Measurements from ENCODE around the gene B3GNT7.
"Not testable (repeated sequence)": the region's sequence is repeated elsewhere in the genome, so short reads cannot be mapped to it uniquely, and the experiment has no call there.

The B3GNT7 gene, protein sequence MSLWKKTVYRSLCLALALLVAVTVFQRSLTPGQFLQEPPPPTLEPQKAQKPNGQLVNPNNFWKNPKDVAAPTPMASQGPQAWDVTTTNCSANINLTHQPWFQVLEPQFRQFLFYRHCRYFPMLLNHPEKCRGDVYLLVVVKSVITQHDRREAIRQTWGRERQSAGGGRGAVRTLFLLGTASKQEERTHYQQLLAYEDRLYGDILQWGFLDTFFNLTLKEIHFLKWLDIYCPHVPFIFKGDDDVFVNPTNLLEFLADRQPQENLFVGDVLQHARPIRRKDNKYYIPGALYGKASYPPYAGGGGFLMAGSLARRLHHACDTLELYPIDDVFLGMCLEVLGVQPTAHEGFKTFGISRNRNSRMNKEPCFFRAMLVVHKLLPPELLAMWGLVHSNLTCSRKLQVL

GRCh38 chr2:231395188-231396057 is at the start of gene B3GNT7:
TSS of gene B3GNT7 (plus strand) at chr2:231395710. CDS start at chr2:231395804, 94 bp downstream.
- in situ Hi-C loops (cut with MboI; ENCODE audit: low sequenced_read_pairs): no loop called here

GRCh38 chr2:231347081-231347480 is 48.4 kb upstream of the B3GNT7 start:
- in situ Hi-C loops (cut with MboI; ENCODE audit: low sequenced_read_pairs): no loop called here

GRCh38 chr2:231347638-231348037 is 47.9 kb upstream of the B3GNT7 start:
- in situ Hi-C loops (cut with MboI; ENCODE audit: low sequenced_read_pairs): no loop called here

- in situ Hi-C loops (cut with MboI; ENCODE audit: low sequenced_read_pairs): no loop called here
These were observed 47.3 kb upstream of the B3GNT7 start for GRCh38 chr2:231348173-231348572.

- in situ Hi-C loops (cut with MboI; ENCODE audit: low sequenced_read_pairs): no loop called here
These were observed 46.7 kb upstream of the B3GNT7 start for GRCh38 chr2:231348704-231349373.

DNA sequence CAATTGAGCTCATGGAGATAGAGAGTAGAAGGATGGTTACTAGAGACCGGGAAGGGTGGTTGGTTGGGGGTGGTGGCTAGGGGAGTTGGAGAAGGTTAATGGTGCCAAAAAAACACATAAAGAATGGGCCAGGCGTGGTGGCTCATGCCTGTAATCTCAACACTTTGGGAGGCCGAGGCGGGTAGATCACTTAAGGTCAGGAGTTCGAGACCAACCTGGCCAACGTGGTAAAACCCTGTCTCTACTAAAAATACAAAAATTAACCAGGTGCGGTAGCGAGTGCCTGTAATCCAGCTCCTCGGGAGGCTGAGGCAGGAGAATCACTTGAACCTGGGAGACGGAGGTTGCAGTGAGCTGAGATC is 46.2 kb upstream of the B3GNT7 start:
- in situ Hi-C loops (cut with MboI; ENCODE audit: low sequenced_read_pairs): not testable (repeated sequence)

GRCh38 chr2:231351648-231352047 is 43.9 kb upstream of the B3GNT7 start:
- in situ Hi-C loops (cut with MboI; ENCODE audit: low sequenced_read_pairs): no loop called here

GRCh38 chr2:231353469-231353868 is 42.0 kb upstream of the B3GNT7 start:
- in situ Hi-C loops (cut with MboI; ENCODE audit: low sequenced_read_pairs): no loop called here

GRCh38 chr2:231355508-231356465 is 39.7 kb upstream of the B3GNT7 start:
- in situ Hi-C loops (cut with MboI; ENCODE audit: low sequenced_read_pairs): no loop called here

GRCh38 chr2:231356466-231356844 is 39.1 kb upstream of the B3GNT7 start:
- in situ Hi-C loops (cut with MboI; ENCODE audit: low sequenced_read_pairs): no loop called here

DNA sequence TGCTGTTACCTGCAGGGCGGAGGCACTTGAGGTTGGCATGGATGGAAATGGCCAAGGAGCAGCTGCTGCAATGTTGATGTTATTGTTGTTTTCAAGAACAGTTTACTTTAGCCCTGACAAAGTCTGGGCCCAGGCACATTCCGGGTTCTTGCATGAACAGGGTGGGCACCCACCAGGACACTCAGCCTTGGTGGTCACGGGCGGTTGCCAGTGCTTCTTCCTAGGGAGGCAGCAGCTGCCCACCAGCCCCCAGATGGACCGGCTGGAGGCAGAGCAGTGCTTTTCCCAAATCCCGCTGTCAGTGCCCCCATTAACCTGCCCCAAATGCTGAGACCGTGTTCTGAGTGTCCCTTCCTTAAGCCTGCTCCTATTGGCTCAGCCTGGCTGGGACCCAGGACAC is 38.5 kb upstream of the B3GNT7 start:
- in situ Hi-C loops (cut with MboI; ENCODE audit: low sequenced_read_pairs): no loop called here

DNA sequence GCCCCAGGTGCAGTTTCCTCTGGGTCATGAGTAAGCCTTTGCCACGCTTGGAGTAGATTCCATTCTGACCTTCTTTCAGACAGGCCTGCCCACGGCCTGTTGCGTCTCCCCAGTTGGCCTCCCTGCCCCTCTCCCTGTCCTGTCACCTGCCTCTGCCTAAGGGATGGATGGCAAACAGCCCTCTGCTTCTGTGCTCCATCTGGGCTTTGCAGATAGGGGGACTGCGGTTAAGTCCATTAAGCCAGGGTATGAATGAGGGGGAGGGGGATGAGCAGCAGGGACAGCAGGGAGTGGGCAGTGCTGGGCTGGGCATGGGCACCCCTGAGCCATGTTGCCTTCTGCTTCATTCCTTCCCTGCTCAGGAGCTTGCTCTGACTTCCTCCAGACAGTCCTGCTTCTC is 37.6 kb upstream of the B3GNT7 start:
- in situ Hi-C loops (cut with MboI; ENCODE audit: low sequenced_read_pairs): no loop called here

GRCh38 chr2:231359441-231359840 is 36.1 kb upstream of the B3GNT7 start:
- in situ Hi-C loops (cut with MboI; ENCODE audit: low sequenced_read_pairs): no loop called here

- in situ Hi-C loops (cut with MboI; ENCODE audit: low sequenced_read_pairs): no loop called here
These were observed 35.6 kb upstream of the B3GNT7 start for GRCh38 chr2:231359948-231360347.

GRCh38 chr2:231360401-231360800 is 35.1 kb upstream of the B3GNT7 start:
- in situ Hi-C loops (cut with MboI; ENCODE audit: low sequenced_read_pairs): no loop called here

DNA sequence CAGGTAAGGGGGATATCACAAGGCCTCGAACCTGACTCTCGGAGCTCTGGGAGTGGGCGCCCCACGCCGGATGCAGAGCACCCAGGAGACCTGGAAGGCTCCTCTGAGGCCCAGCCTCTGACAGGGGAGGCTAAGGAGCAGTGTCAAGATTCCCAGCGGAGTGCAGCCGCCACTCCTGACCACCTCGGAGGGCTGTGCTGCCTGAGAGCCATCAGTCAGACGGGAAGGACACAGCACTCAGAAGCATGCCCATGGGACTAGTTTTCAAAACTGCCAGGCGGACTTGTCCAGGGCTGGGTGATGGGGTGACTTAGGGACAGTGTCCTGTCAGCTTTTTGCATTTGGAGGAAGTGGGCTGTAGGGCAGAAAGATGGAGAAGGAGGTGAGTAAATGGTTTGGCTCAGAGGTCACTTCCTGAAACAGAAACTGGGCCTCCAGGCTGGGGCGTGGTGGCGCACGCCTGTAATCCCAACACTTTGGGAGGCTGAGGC is 34.6 kb upstream of the B3GNT7 start:
- in situ Hi-C loops (cut with MboI; ENCODE audit: low sequenced_read_pairs): no loop called here

DNA sequence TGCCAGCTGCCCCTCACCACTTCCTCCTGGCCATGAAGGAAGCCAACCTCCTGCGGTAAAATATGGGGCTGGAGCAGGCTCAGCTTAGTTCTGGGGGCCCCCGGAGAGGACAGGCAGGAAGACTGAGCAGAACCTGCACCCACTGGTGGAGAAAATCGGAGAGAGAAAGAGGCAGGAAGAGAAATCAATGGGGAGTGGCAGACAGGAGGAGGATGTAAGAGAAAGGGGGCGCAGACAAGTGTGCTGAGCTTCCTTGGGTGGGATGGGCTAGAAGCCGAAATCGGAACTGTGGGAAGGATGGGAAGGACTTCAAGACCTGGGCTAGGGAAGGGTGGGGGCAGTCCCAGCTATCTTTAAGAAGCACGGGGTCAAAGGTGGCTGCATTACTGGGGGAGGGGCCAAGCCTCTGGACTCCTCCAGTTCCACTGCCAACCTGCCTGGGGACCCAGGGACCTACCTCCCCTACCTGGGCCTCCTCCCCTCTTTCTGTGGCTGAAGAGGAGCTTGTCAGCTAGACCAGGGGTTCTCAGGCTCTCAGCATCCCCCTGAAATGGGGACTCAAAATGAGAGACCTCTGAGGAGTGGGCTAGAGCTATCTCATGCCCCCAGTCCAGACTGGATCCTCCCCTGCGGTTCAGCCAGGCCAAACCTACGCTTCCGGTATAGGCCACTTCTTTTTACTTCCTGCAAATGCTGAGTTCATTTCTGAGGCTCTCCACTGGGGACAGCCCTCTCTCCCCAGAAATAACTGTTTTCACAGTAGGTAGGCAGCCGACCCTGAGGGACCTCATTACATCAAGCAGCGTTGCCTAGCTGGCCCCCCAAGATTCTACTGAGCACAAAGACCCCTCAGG is 33.6 kb upstream of the B3GNT7 start:
- in situ Hi-C loops (cut with MboI; ENCODE audit: low sequenced_read_pairs): no loop called here

DNA sequence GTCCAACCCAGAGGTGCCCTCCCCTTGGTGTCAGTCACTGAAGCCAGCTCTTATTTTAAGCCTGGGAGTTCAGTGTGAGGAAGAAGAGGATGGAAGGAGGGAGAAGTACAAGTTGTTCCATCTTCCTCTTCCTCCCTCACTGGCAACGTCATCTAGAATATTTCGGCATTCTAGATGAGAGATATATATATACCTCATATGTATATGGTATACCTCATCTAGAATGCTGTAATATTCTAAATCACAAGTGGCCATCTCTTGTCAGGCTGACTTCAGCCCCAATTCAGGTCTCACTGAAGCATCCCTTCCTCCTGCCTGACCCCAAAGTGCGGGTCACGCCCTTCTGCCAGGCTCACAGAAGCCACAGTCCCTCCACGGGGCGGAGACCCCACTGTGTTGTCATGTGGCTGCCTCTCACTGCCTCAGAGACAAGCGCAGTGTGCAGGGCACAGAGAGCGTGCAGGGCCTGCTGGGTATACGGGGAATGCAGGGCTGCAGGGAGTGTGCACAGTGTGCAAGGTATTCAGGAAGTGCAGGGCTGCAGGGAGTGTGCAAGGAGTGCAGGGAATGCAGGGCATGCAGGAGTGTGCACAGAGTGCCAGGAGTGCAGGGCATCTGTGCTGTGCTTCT is 32.8 kb upstream of the B3GNT7 start:
- in situ Hi-C loops (cut with MboI; ENCODE audit: low sequenced_read_pairs): no loop called here

DNA sequence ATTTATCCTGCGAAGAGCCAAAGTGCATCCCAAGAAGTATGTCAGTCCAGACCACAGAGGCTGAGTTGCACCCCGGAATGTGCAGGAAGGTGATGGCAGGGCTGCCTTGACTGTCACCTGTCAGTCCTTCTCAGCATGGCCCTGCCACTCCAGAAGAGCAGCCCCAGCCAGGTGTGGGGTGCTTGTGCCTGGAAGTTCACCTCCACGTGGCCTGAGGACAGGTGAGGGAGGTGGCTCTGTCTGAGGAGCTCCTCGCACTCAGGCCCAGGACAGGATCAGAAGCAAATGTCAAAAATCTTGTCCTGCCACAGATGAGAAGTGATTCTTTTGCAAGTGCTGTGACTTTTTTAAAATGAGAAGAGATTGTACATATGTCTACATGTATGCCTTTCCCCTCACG is 31.4 kb upstream of the B3GNT7 start:
- in situ Hi-C loops (cut with MboI; ENCODE audit: low sequenced_read_pairs): no loop called here
